IMR-90 (cell line): ENCODE measurements around the gene SMU1. TPM values are rescaled to one million over a fixed set of nuclear protein-coding genes. Genes with fewer than 3 reads are reported as not detected.

Experiments used
- ATAC-seq: fragments of 200-7000 bp; cut with Tn5 transposase; 2 replicates; pipeline ENCODE4 v1.9.1; 2020; ENCODE audit warnings: low read depth, mild to moderate bottlenecking, moderate library complexity
- BruUV-seq: library from RNA; stranded (reverse); fragments of 400-500 nt; replicated peaks from 2 replicates; lab custom pipeline; 2021; lab: Mats Ljungman, UMichigan
- CTCF ChIA-PET: fragments of 300-600 bp; formaldehyde crosslinking; extraction: SDS; loops from one replicate; lab custom pipeline; 2021; ENCODE audit warnings: antibody characterized with exemption; lab: Yijun Ruan, JAX
- POLR2A ChIA-PET: fragments of 300-600 bp; sonication (Branson Sonifier 250); formaldehyde crosslinking; loops from one replicate; lab custom pipeline; 2022; ENCODE audit warnings: antibody characterized with exemption; ENCODE audit not compliant: unreplicated experiment; lab: Charles Lee
- DNase-seq: peaks from one replicate; pipeline ENCODE4 v3.0.0; 2013
- H2AFZ ChIP-seq: replicated peaks from 2 replicates; pipeline ENCODE3; 2013; ENCODE audit warnings: low read length, mild to moderate bottlenecking; ENCODE audit not compliant: poor library complexity
- H2AK5ac ChIP-seq: 2 replicates; pipeline ENCODE4 v1.6.1; 2013; ENCODE audit warnings: low read depth, low read length, inconsistent platforms
- H2AK9ac ChIP-seq: replicated peaks from 2 replicates; pipeline ENCODE3; 2013; ENCODE audit warnings: mild to moderate bottlenecking, low read depth, low read length, moderate library complexity; ENCODE audit not compliant: poor library complexity
- H2BK120ac ChIP-seq: 2 replicates; pipeline ENCODE4 v1.6.1; 2013; ENCODE audit warnings: low read depth, low read length, inconsistent platforms
- H2BK15ac ChIP-seq: 3 replicates; pipeline ENCODE4 v1.6.1; 2013; ENCODE audit warnings: low read depth, low read length, inconsistent platforms
- H2BK20ac ChIP-seq: 2 replicates; pipeline ENCODE4 v1.6.1; 2013; ENCODE audit warnings: low read depth, mild to moderate bottlenecking, inconsistent platforms, low read length, moderate library complexity
- H2BK5ac ChIP-seq: 2 replicates; pipeline ENCODE4 v1.6.1; 2013; ENCODE audit warnings: mild to moderate bottlenecking, low read depth, low read length, inconsistent platforms; ENCODE audit not compliant: poor library complexity, severe bottlenecking
- H3K14ac ChIP-seq: replicated peaks from 2 replicates; pipeline ENCODE4 v1.6.1; 2013; ENCODE audit warnings: low read depth, low read length, inconsistent platforms
- H3K18ac ChIP-seq: 2 replicates; pipeline ENCODE4 v1.6.1; 2013; ENCODE audit warnings: low read depth, low read length, control low read depth
- H3K23ac ChIP-seq: 2 replicates; pipeline ENCODE4 v1.6.1; 2013; ENCODE audit warnings: low read depth, low read length, inconsistent platforms
- H3K27ac ChIP-seq: 2 replicates; pipeline ENCODE4 v1.5.1; 2013; ENCODE audit warnings: mild to moderate bottlenecking, control low read depth, low read length; ENCODE audit not compliant: insufficient read depth
- H3K27me3 ChIP-seq: 2 replicates; pipeline ENCODE4 v1.6.1; 2013; ENCODE audit warnings: low read length; ENCODE audit not compliant: control insufficient read depth, insufficient read depth
- H3K36me3 ChIP-seq: 2 replicates; pipeline ENCODE4 v1.6.1; 2013; ENCODE audit warnings: low read length, mixed read lengths; ENCODE audit not compliant: control insufficient read depth, insufficient read depth
- H3K4ac ChIP-seq: 2 replicates; pipeline ENCODE4 v1.6.1; 2013; ENCODE audit warnings: low read depth, low read length, inconsistent platforms
- H3K4me1 ChIP-seq: 2 replicates; pipeline ENCODE4 v1.6.1; 2013; ENCODE audit warnings: low read length, mixed read lengths; ENCODE audit not compliant: control insufficient read depth, insufficient read depth
- H3K4me2 ChIP-seq: 2 replicates; pipeline ENCODE4 v1.6.1; 2013; ENCODE audit warnings: low read depth, mild to moderate bottlenecking, control low read depth, low read length, moderate library complexity
- H3K4me3 ChIP-seq: 2 replicates; pipeline ENCODE4 v1.5.1; 2013; ENCODE audit warnings: low read depth, mild to moderate bottlenecking, control low read depth, low read length, moderate library complexity; ENCODE audit not compliant: insufficient read depth
- H3K56ac ChIP-seq: 2 replicates; pipeline ENCODE4 v1.6.1; 2013; ENCODE audit warnings: low read length, inconsistent platforms; ENCODE audit not compliant: insufficient read depth; ENCODE audit errors: extremely low read depth
- H3K79me1 ChIP-seq, 2 experiments: 2 replicates each; pipeline ENCODE4 v1.6.1; 2013; ENCODE audit warnings: low read length in 2 of 2, inconsistent platforms in 1 of 2, low read depth in 1 of 2
- H3K9ac ChIP-seq: 2 replicates; pipeline ENCODE4 v1.6.1; 2013; ENCODE audit warnings: low read depth, low read length, control low read depth
- H3K9me1 ChIP-seq: 2 replicates; pipeline ENCODE4 v1.6.1; 2013; ENCODE audit warnings: low read length, inconsistent platforms; ENCODE audit not compliant: insufficient read depth
- H3K9me3 ChIP-seq: 2 replicates; pipeline ENCODE4 v1.6.1; 2013; ENCODE audit warnings: low read length; ENCODE audit not compliant: control insufficient read depth, insufficient read depth
- H4K20me1 ChIP-seq: 2 replicates; pipeline ENCODE4 v1.6.1; 2013; ENCODE audit warnings: low read length, inconsistent platforms; ENCODE audit not compliant: insufficient read depth
- H4K5ac ChIP-seq: 2 replicates; pipeline ENCODE4 v1.6.1; 2013; ENCODE audit warnings: mild to moderate bottlenecking, low read depth, low read length, control low read depth
- H4K8ac ChIP-seq, 2 experiments: 2 replicates each; pipeline ENCODE4 v1.6.1; 2013; ENCODE audit warnings: low read depth in 2 of 2, low read length in 2 of 2, control low read depth in 1 of 2, inconsistent platforms in 1 of 2
- H4K91ac ChIP-seq: 2 replicates; pipeline ENCODE4 v1.6.1; 2013; ENCODE audit warnings: low read depth, low read length, inconsistent platforms; ENCODE audit not compliant: insufficient read depth
- MAFK ChIP-seq: IDR thresholded peaks from 2 replicates; pipeline ENCODE4 v1.6.1; 2012; ENCODE audit warnings: low read depth, low read length, improper control_type of control experiment
- MXI1 ChIP-seq: IDR thresholded peaks from 2 replicates; pipeline ENCODE4 v1.6.1; 2012; ENCODE audit warnings: low read depth, mild to moderate bottlenecking, low read length, moderate library complexity, borderline replicate concordance
- NFE2L2 ChIP-seq: fragments of 150-350 bp; IDR thresholded peaks from 2 replicates; pipeline ENCODE4 v1.6.1; 2016; ENCODE audit warnings: low read depth, mild to moderate bottlenecking, low read length
- RAD21 ChIP-seq: IDR thresholded peaks from 2 replicates; pipeline ENCODE4 v1.6.1; 2012; ENCODE audit warnings: low read length, improper control_type of control experiment
- SMC3 ChIP-seq: fragments of 150-350 bp; IDR thresholded peaks from 2 replicates; pipeline ENCODE4 v1.6.1; 2016; ENCODE audit warnings: low read depth, mild to moderate bottlenecking, antibody characterized with exemption, low read length, moderate library complexity
- WGBS, 2 experiments: methylation state at CpG; one replicate each; pipeline versions ENCODE4 v1.1.5 to v1.1.7; 2013; ENCODE audit warnings: missing lambda C conversion rate in 2 of 2; ENCODE audit not compliant: insufficient read length in 1 of 2; ENCODE audit errors: extremely low coverage in 2 of 2; 5-methylcytosine and 5-hydroxymethylcytosine counted together
- dilution Hi-C: fragments of 300-500 bp; cut with HindIII; formaldehyde crosslinking; loops from one replicate; pipeline ENCODE4 v1.14.3; 2018; ENCODE audit warnings: low sequenced_read_pairs; ENCODE audit not compliant: unreplicated experiment
- in situ Hi-C: fragments of 300-500 bp; cut with MboI; formaldehyde crosslinking; loops from 3 replicates; pipeline ENCODE4 v1.14.3; 2019; ENCODE audit warnings: low sequenced_read_pairs, inconsistent platforms, mixed read lengths
- intact Hi-C: fragments of 100-400 bp; cut with micrococcal nuclease; formaldehyde crosslinking; loops from 2 replicates; pipeline ENCODE4 v1.10.0; 2022
- polyA plus RNA-seq, 3 experiments: library from polyadenylated mRNA; depleted of rRNA; stranded (reverse); fragments of >200 nt; gene quantifications; 2 replicates each; pipeline ENCODE4 v1.2.3, GENCODE V29; 2012; ENCODE audit warnings: low replicate concordance in 1 of 3
- total RNA-seq: library from RNA; depleted of rRNA; stranded (reverse); fragments of >200 nt; gene quantifications from 2 replicates; pipeline ENCODE4 v1.2.3, GENCODE V29; 2012
- TF ChIP-seq, protein P1 (sequence below): fragments of 150-350 bp; IDR thresholded peaks from 2 replicates; pipeline ENCODE4 v1.6.1; 2017; ENCODE audit warnings: mild to moderate bottlenecking, antibody characterized with exemption, low read length, low read depth
- TF ChIP-seq, protein P2 (sequence below): fragments of 150-350 bp; IDR thresholded peaks from 2 replicates; pipeline ENCODE4 v1.6.1; 2016; ENCODE audit warnings: low read depth, mild to moderate bottlenecking, low read length, moderate library complexity, borderline replicate concordance

Gene SMU1
- total and polyA plus RNA-seq, 2 of the 4 experiments (the other 2 are of a cell fraction): 11.1 to 36.0 TPM

DNA sequence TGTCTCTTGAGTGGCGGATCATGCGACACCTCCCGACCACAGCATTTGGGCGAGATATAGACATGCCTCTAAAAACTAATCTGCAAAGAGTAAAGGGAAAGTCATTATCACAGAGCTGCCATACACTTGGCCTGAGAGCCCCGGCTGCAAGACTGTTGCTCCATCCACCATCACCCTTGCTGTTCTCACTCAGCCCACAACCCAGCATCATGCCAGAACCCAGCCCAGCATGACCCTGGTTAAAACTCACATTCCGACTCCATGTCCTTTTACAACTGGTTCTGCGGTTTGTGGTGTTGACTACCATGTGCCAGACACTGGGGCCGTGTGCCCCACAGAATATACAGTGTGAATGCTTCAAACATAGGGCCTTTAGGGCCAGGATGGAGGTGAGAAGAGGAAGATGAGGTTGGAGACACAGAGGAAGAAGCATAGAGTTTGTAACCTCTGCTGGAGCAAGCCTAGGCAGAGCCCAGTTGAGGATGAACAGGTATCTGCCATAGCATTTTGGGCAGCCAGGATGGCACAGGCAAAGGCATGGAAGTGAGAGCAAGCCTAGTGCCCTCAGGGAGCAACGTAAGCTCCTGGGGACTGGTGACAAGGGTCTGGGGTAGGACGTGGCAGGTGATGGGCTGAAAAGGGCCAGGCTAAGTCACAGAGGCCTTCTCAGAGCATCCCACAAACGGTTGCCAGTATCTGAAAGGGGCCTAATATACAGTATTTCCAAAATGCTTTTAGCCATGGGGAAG is 37.5 kb upstream of the SMU1 start:
- Histone ChIP-seq H2AK9ac (no peak overlapping the region), H2AK5ac (no peak overlapping the region), H3K18ac (no peak overlapping the region), H4K8ac (no peak overlapping the region), H3K4me3 (no peak overlapping the region), H4K5ac (no peak overlapping the region), H3K36me3 (peaks cover 29% of the 10 kb centered on the region), H3K27ac (no peak overlapping the region), H3K79me1 (peaks cover 28 to 63% of the 10 kb centered on the region in 2 experiments), H2BK120ac (no peak overlapping the region), H2BK5ac (no peak overlapping the region), H3K4ac (no peak overlapping the region; the same call in 1 of the 2 replicates), H3K9ac (no peak overlapping the region), H3K4me2 (no peak overlapping the region), H3K9me1 (peaks cover 21% of the 10 kb centered on the region), H2AFZ (no peak overlapping the region), H2BK20ac (no peak overlapping the region), H4K91ac (no peak overlapping the region), H2BK15ac (no peak overlapping the region), H3K9me3 (no peaks in the 10 kb centered on the region), H3K4me1 (peaks cover 5% of the 10 kb centered on the region), H3K27me3 (no peaks in the 10 kb centered on the region), H4K20me1 (no peaks in the 10 kb centered on the region; the same call in 1 of the 2 replicates), H3K14ac (no peak overlapping the region), H3K56ac (no peak overlapping the region), H3K23ac (no peak overlapping the region)
- TF ChIP-seq SMC3: no peak
- TF ChIP-seq, protein P1, sequence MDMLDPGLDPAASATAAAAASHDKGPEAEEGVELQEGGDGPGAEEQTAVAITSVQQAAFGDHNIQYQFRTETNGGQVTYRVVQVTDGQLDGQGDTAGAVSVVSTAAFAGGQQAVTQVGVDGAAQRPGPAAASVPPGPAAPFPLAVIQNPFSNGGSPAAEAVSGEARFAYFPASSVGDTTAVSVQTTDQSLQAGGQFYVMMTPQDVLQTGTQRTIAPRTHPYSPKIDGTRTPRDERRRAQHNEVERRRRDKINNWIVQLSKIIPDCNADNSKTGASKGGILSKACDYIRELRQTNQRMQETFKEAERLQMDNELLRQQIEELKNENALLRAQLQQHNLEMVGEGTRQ: no peak
- no peak for TF ChIP-seq NFE2L2
- no peak for TF ChIP-seq MAFK
- TF ChIP-seq, protein P2, sequence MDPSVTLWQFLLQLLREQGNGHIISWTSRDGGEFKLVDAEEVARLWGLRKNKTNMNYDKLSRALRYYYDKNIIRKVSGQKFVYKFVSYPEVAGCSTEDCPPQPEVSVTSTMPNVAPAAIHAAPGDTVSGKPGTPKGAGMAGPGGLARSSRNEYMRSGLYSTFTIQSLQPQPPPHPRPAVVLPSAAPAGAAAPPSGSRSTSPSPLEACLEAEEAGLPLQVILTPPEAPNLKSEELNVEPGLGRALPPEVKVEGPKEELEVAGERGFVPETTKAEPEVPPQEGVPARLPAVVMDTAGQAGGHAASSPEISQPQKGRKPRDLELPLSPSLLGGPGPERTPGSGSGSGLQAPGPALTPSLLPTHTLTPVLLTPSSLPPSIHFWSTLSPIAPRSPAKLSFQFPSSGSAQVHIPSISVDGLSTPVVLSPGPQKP: no peak
- TF ChIP-seq MXI1: no peak
- TF ChIP-seq RAD21: no peak
- no TSS peak for BruUV-seq
- intact Hi-C loops: no loop called here
- ChIA-PET CTCF (no interaction called here), POLR2A (no interaction called here)
- no CpG with 5 or more reads among the region's 11 CpGs for WGBS, 2 experiments
- DNase-seq: no peak
- dilution Hi-C loops: no loop called here
- ATAC-seq: no peak
- in situ Hi-C loops: no loop called here
